GM21786 (cell line): Measurements from ENCODE around the gene BANK1.

Source experiments
- ATAC-seq: cut with Tn5 transposase; IDR thresholded peaks from one replicate; pipeline ENCODE4 v1.9.1; 2021; ENCODE audit not compliant: unreplicated experiment

BANK1 gene

DNA sequence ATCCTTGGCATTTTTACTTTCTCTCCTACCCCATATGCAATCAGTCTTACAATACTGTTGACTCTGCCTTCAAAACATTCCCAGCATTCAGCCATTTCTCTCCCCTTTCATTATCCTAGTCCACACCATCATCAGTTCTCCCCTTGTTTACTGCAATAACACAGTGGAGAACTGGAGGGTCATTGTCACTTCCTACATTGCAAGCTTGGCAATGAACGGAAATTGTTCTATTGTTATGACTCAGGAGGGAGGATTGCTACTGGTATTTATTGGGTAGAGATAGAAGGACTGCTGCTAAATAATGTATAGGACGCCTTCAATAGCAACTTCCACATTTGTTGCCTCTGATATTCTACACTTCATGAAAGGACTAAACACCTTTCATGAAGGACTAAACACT lies 231.8 kb downstream of the BANK1 start:
- no peak for ATAC-seq

DNA sequence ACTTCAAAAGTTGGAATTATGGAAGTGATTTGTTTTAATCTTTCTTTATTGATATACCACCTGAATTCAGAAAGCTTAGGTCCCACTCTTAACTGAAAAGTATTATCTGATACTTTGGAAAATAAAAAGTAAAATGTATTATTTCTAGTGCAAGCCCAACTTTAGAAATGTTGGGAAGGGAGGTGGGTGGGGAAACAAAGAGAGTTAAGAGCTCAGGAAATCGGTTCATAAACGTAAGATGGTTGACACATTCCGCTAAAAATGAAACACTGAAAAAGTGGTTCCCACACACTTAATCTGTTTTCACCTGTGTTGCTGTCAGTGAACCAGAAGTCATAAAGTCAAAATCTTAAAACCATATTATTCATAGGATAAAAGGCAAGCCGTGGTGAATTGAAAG lies 237.4 kb downstream of the BANK1 start:
- ATAC-seq: no peak

DNA sequence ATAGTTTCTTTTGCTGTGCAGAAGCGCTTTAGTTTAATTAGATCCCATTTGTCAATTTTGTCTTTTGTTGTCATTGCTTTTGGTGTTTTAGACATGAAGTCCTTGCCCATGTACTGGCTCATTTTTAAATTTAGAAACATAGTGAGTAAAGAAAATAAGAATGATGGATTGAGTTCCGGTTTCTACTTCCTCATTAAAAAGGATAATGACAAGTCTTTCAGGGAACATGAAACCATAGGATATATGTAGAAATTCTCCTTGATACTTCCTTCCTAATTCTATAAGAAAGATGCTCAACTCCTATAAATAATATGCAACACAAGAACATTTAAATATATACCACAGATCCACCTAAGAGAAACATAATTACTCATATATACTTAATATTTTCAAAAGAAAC lies 240.9 kb downstream of the BANK1 start:
- no peak for ATAC-seq

GRCh38 chr4:102036016-102036415 lies 245.5 kb downstream of the BANK1 start:
- no peak for ATAC-seq

DNA sequence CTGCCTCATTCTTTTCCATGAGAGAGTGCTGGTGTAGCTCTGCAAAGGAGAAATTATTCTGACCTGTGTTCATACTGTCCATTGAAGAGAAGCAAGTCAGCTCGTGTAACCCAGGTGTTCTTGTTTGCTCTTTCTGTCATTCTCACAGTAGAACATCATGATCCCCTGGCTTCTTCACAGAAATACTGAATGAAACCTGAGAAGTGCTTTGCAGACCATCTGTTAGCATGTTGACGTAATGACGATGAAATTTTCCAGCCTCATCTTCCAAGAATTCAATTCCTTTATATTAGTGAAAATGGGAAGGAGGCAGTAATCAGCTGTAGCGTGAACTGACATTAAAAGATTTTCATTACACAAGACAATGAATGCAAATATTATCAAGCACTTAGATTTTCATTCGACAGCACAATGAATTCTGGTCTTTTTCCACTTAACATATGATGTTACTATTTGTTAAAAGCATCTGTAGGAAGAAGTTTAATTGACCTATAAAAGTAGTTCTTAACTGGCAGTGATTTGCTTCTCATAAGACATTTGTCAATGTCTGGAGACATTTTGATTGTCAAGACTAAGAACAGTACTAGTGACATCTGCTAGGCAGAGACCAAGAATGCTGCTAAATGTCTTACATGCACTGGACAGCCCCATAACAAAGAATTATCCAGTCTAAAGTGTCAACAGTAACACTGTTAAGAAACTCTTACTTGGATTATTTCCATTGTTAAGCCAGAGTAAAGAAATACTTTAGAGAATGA lies 246.3 kb downstream of the BANK1 start:
- ATAC-seq: no peak

DNA sequence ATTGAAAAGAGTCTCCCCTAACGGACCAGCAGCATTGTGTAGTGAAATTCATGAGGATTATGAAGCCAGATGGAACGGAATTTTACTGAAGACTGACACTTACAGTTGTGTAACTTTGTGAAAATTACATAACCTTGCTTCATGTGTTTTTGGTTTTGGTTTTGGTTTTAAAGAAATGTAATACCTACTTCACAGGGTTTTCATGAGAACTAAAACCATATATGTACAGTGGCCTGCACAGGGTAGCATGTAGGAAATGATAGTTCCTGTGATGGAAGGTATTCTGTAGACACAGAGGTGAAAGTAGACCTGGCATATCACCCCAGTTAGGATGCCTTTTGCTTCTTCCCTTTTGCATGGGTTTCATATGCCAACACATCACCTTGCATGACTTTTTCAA lies 247.0 kb downstream of the BANK1 start:
- ATAC-seq: peak; percentile 60

DNA sequence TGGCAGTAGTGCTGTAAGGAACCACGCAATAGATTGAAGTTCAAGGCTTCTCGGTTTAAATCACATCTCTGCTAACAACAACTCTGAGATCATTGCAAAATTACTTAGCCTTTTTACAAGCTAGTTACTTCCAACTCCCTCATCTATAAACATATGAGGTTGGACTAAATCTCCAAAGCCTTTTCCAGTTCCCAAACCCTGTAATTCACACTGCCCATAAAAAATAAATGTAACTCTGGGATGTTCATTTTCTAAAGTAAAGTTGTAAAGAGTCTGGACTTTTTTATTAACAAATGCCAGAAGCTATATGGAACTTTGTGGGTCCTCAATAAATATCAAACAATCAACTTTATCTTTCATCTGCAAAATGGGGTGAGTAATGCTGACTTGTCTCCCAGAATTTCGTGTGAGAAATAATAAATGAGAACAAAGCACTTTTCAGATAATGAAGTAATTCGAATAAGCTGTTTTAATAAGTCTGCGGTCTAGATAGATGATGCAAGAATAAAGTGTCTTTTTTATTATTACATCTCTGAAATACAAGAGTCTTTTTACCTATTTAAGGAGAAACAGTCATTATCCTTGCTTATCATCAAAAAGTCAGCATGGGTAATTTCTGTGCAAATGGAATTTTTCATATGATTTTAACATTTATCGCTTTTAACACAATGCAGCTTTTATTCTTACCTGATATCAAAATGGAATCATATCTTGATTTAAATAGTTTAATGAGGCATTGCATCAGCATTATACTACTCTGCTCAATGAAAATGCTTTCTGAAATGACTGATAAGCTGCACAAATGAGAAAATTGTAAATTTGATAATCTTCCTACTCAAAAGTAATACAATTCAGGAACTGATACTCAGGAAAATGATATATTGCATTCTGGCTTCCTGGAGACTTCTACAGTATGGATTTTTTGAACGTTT lies 252.6 kb downstream of the BANK1 start:
- no peak for ATAC-seq

DNA sequence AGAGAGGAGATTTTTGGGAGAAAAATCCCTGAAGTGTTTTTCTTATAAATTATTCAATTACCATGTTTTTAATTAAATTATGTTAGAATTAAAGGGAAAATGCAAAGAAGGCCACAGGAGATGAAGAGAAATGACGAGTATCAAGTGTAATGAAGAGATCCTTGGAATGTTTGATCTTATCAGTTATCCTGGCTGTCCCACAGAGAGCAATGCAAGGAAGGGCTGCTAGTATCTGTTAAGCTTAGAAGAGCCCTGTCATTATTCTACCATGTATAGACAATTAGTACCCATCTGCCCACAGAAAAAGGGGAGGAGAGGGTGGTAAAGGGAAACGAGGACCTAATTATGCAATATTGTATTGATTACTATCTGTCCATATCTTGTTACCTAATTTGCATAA lies 257.1 kb downstream of the BANK1 start:
- ATAC-seq: no peak

DNA sequence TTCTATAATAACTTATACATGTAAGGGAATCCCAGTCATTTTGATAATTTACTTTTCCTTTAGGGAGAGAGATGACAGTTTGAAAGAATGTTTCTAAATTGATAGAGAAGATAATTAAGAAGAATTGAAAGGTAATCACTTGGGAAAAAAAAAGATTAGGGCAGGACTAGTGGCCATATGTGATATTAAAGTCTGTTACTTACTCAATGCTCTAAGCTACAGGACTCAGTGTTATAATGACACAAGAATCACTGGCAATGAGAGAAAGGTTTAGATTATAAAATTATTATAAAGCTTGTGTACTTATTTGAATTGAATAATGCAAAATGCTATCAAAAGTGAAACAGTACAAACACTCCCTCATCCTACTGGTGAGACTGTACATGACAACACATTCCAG lies 265.3 kb downstream of the BANK1 start:
- no peak for ATAC-seq

DNA sequence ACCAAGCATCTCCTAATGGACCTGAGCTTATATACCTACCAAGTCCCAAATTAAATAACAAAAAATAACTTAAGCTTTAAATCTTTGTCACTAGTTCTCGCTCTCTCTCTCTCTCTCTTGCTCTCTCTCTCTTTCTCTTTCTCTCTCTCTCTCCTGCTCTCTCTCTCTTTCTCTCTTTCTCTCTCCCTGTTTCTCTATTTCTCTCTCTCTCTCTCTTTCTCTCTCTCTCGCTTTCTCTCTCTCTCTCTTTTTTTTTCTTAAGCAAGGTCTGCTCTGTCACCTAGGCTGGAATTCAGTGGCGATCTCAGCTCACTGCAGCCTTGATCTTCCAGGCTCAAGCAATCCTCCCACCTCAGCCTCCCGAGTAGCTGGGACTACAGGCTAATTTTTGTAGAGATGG lies 266.6 kb downstream of the BANK1 start:
- ATAC-seq: no peak

DNA sequence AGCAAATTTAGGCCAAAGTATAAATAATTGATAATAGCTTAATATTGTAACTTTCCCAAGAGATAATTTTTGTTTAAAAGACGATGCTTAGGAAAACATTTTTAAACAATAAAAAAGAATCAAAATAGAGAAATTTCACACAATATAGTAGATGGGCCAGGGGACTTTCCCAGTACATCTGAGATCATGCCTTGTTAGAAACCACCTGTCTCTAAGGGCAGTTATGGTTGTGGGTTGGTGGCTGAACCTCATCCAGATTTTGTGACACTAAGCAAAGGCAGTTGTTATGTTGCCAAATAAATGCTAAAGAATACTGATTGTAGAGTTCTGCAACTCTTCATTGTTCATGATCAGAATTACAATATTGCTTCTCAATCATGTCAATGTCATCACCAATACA lies 270.6 kb downstream of the BANK1 start:
- ATAC-seq: peak; percentile 62

DNA sequence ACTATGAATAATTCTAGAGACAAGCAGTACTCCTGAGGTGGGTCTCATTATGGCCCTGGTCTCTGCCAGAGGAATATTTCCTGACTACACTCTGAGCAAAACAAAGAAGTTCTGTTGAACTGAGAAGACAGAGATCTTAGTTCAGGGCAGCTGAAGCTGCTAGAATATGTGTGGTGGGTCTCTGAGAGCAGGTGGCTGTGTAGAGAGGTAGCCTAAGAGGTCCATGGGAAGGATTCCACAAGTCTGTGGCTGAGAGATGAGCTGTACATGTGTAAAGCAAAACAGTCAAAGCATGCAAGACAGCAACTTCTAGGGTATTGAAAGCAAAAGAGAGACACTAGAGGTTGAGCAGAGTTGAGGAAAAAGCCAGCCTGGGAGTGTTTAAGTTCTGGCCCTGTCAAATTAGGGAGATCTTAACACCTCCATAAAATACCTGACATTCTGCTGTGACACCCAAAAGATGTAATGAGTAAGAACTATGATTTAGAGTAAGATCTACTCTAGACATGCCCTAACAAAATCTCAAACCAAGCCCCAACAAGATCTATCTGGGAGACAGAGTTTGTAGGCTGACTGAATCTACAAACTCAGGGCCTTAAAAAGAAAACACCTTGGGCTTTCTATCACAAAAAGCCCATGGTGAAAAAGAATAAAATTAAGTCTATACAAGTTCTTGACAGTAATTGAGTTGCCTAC lies 274.4 kb downstream of the BANK1 start:
- ATAC-seq: no peak

GRCh38 chr4:102076622-102077021 lies 286.1 kb downstream of the BANK1 start:
- no peak for ATAC-seq

GRCh38 chr4:102080184-102080583 lies 289.7 kb downstream of the BANK1 start:
- no peak for ATAC-seq

- ATAC-seq: no peak
Measured at GRCh38 chr4:102089850-102090621, 299.5 kb downstream of the BANK1 start.

DNA sequence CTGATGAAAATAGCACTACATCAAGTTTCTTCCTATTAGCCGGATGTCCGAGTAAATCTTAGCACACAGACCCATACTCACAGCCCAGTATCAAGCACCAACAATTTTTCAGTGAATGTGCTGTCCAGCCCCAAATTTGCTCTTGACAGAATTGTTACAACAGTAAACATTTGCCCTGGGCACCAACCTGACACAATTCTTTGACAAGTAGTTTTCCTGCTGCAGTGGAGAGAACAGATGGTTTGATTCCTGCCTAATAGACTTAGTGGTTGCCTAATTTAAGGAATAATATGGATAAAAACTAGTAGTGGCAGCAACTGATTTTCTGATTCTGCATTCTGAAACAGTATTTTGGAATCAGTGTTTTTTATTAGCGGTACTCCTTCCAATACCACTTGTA lies 301.1 kb downstream of the BANK1 start:
- no peak for ATAC-seq

- no peak for ATAC-seq
Measured at GRCh38 chr4:102094481-102094880, 304.0 kb downstream of the BANK1 start.

GRCh38 chr4:102103368-102103767 lies 312.8 kb downstream of the BANK1 start:
- ATAC-seq: no peak

- ATAC-seq: no peak
Measured at GRCh38 chr4:102104278-102104677, 313.7 kb downstream of the BANK1 start.

- no peak for ATAC-seq
Measured at GRCh38 chr4:102105983-102106382, 315.5 kb downstream of the BANK1 start.

- no peak for ATAC-seq
Measured at GRCh38 chr4:102114118-102114630, 323.6 kb downstream of the BANK1 start.
